ENCODE results near the gene WT1.
"Not testable (repeated sequence)": the region's sequence is repeated elsewhere in the genome, so short reads cannot be mapped to it uniquely, and the experiment has no call there.

Gene WT1

GRCh38 chr11:32385998-32386397, 49.3 kb downstream of the WT1 start:
- DNase-seq: no peak

DNA sequence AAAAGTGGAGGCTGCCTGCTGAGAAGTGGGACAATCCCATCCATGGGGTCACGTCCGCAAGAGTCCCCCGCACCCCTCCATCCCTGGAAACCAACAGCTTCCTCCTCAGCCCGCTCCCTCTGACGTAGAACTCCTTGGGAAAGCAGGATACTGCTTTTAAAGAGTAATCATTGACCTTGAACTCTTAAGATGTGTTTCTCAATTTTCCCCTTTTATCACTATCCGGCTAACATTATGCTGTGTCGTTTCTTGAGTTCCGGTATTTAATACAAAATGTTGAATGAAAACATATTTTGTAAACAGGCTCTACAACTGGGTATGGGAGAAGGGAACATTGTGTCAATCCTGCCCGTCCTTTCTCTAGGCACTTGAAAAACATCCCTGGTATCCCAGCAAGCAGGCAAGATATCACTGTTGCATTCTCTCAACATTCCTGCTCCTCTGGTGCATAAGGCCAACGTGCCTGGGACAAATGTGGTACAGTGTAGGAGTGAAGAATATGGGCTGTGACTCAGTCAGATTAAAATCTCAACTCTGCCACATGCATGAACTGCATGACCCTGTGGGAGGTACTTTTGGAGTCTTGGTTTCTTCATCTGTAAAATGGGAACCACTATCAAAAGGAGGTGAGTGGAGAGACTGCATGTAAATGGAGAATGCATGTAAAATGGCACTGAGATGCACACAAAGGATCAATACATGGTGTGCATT, 52.8 kb downstream of the WT1 start:
- no peak for DNase-seq

DNA sequence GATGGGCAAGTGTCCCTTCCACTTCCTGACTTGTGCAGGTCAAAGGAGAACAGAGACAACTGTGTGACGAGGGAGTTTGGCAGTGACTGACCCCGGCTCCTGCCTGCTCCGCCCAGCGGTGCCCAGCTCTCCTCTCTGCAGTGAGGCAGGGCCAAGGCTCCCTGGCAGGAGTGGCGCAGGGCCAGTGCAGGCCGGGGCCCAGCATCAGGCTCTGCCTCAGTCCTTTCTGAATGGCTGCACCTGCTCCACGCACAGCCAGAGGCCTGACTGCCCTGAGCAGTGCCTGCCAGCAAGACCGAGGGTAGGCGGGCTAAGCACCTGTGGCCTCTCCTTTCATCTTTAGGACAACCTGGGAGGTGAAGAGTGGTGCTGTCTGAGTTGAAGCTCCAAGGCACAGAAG, 54.2 kb downstream of the WT1 start:
- DNase-seq: no peak

- no peak for DNase-seq
Observed at GRCh38 chr11:32379719-32380118, 55.6 kb downstream of the WT1 start.

DNA sequence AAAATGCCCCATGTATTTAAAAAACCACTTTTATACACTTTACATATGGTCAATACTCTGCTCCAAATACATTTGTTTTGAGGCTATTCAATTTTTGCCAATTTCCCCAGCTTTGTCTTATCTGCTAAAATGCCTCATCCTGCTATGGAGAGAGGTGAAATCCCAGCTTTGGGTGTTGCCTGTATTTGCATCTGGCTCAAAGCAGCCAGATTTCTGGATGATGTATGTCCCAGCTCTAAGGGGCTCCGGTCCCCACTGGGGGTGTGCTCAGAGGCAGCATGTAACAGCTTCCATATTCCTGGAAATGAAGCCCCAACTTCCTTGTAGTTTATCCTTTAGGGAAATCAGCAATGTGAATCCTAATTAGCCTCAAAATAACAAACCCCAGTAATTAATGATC, 59.5 kb downstream of the WT1 start:
- no peak for DNase-seq

DNA sequence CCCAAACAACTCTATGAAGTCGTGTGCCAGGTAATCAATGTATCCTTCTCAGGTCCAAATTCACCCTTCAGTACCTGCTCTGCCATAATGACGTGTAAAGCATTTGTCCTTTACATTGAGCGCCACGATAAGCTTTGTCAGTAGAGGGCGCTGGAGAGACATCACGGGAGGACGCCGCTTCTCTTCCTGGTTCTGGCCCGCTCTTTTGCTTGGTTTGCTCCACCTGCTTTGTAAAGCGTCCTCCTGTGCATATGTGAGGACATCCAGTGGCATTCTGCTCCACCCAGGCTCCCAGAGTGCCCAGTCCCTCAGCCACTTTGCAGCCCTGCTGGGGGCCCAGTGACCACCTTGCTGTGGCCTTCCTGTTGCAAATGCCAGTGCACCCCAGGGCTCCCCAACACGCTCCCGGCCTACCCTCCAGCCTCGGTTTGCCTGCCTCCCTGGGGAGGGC, 61.1 kb downstream of the WT1 start:
- DNase-seq: peak; percentile 3

DNA sequence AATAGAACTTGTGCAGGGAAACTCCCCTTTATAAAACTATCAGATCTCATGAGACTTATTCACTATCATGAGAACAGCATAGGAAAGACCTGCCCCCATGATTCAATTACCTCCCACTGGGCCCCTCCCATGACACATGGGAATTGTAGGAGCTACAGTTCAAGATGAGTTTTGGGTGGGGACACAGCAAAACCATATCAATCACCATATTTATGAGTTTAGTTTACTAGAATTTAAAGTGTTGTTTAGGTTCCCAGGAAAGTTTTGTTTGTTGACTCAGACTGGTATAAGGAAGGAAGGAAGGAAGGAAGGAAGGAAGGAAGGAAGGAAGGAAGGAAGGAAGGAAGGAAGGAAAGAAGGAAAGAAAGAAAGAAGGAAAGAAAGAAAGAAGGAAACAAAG, 65.4 kb downstream of the WT1 start:
- not testable (repeated sequence) for DNase-seq

GRCh38 chr11:32366666-32367065, 68.7 kb downstream of the WT1 start:
- DNase-seq: no peak

GRCh38 chr11:32365192-32365591, 70.1 kb downstream of the WT1 start:
- no peak for DNase-seq

GRCh38 chr11:32358729-32359128, 76.6 kb downstream of the WT1 start:
- no peak for DNase-seq

DNA sequence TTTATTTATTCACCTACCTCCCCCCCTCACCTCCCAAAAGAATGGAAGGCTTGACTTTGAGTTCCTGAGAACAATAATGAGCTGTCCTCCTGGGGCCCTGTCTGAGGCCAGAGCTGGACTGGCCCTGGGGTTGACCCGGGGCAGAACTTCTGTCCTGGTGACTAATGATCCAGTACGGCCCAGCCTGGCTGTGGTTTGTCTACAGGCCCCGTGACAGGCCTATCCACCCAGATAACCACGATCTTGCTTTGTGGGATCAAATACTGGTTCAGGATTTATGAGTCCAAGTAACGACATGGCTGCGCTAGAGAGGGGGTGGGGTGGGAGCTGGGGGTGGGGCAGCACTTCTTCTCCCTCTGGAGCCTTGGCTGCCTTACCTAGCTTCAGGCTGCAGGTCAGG, 81.5 kb downstream of the WT1 start:
- no peak for DNase-seq

GRCh38 chr11:32348502-32348901, 86.8 kb downstream of the WT1 start:
- DNase-seq: no peak

- DNase-seq: no peak
Observed at GRCh38 chr11:32344946-32345345, 90.4 kb downstream of the WT1 start.

GRCh38 chr11:32343325-32344008, 91.9 kb downstream of the WT1 start:
- no peak for DNase-seq

- no peak for DNase-seq
Observed at GRCh38 chr11:32341620-32342613, 93.4 kb downstream of the WT1 start.

GRCh38 chr11:32340181-32340580, 95.2 kb downstream of the WT1 start:
- no peak for DNase-seq

Data from stimulated activated CD4-positive, alpha-beta T cell treated with anti-CD3 and anti-CD28 coated beads, Interleukin-4, amount 100 ng/mL, for 1 hour (primary cell).